WI38 (cell line): Measurements from ENCODE around the gene TAGAP.
"Not testable (repeated sequence)": the region's sequence is repeated elsewhere in the genome, so short reads cannot be mapped to it uniquely, and the experiment has no call there.

Experiments
- H3K4me3 ChIP-seq: 2 replicates; pipeline ENCODE4 v1.5.1; 2011; ENCODE audit warnings: low read depth, mild to moderate bottlenecking, control low read depth, low read length
- CTCF ChIP-seq: IDR thresholded peaks from 2 replicates; pipeline ENCODE4 v1.5.1; 2012; ENCODE audit warnings: low read depth, mild to moderate bottlenecking, control low read depth, low read length

Gene TAGAP

GRCh38 chr6:159042826-159043181 is 2.0 kb downstream of the TAGAP start:
- no peak overlapping the region for H3K4me3 ChIP-seq
- no peak for TF ChIP-seq CTCF

GRCh38 chr6:159042003-159042825 is 2.6 kb downstream of the TAGAP start:
- peak; percentile 95 for TF ChIP-seq CTCF
- H3K4me3 ChIP-seq, result no peak overlapping the region

- TF ChIP-seq CTCF, result no peak
- H3K4me3 ChIP-seq, result no peak overlapping the region
Observed at GRCh38 chr6:159041181-159041580, 3.6 kb downstream of the TAGAP start.

GRCh38 chr6:159039885-159040258 is 4.9 kb downstream of the TAGAP start:
- no peak for TF ChIP-seq CTCF
- no peak overlapping the region for H3K4me3 ChIP-seq

- H3K4me3 ChIP-seq, result no peak overlapping the region
- no peak for TF ChIP-seq CTCF
Observed at GRCh38 chr6:159038914-159039884, 5.6 kb downstream of the TAGAP start.

- not testable (repeated sequence) for H3K4me3 ChIP-seq
Observed at GRCh38 chr6:159038318-159038717, 6.5 kb downstream of the TAGAP start.

- no peak overlapping the region for H3K4me3 ChIP-seq
- no peak for TF ChIP-seq CTCF
Observed at GRCh38 chr6:159037756-159038290, 7.0 kb downstream of the TAGAP start.
